ENCODE data around the gene MTHFD1L. TPM values are rescaled to one million over a fixed set of nuclear protein-coding genes. Genes with fewer than 3 reads are reported as not detected.

Gene MTHFD1L
- total RNA-seq, 5 donors from 2014 or later (not counting 1 experiment from before 2014, with no cell fraction given): 9.3 to 34.2 (median 26.7) TPM

DNA sequence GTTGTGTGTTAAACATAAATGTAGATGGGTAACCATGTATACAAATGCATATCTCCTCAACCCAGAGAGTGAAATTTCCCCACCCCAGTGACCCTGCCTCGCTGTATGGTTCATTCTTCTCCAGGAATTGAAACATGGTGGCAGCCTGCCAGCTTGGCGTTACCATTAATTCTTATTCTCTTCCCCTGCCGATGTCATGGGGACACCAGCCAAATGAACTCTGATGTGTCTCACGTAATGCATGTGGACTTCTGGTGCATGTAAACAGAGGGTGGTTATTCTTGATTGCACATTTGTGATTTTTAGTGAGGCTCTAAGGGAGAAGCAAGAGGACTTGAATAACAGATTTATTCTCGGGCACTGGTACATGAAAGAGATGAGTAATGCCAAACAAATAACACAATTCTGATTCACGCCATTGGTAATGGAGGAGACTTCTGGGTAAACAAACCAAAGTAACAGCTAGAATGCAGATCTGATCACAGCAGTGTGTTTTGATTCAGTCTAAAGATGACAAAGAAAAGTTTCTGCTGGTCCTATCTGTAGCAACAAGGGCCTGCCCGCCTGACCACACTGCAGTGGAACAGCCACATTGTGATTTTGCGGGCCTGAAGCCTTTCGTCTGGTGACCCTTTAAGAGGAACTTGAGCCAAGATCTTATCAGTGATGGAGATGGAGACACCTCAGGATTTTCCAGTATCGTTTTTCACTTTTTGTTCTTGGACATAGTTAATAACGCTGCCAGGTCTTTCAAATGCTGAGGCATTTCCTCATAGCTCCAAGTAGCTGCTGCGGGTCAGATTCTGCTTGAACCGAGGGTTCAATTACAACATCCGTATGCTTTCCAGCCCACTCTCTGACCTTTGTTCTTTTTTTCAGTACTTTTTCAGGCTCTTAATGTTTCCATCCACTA is 202.4 kb downstream of the MTHFD1L start:
- Mint-ChIP-seq H3K9me3 (no peaks in the 10 kb centered on the region), H3K4me3 (no peak overlapping the region), H3K27ac (no peak overlapping the region), H3K27me3 (no peaks in the 10 kb centered on the region), H3K4me1 (no peaks in the 10 kb centered on the region), H3K36me3 (peaks cover 32% of the 10 kb centered on the region)
- ChIA-PET POLR2A (no interaction called here), CTCF (no interaction called here)
- Histone ChIP-seq H3K27ac (ENCODE audit: low read length) (no peak overlapping the region), H3K36me3 (ENCODE audit: control insufficient read depth in 2 of 2, extremely low read depth in 1 of 2, insufficient read depth in 1 of 2, low read length in 1 of 2) (no peaks in the 10 kb centered on the region), H3K4me1 (ENCODE audit: control insufficient read depth in 1 of 2, extremely low read depth in 1 of 2, insufficient read depth in 2 of 2, low read length in 2 of 2) (no peaks in the 10 kb centered on the region), H3K27me3 (replicated peaks in 1 of 2; ENCODE audit: control insufficient read depth in 2 of 2, extremely low read depth in 1 of 2, insufficient read depth in 2 of 2, low read length in 1 of 2) (no peaks in the 10 kb centered on the region), H3K9me3 (no peaks in the 10 kb centered on the region), H3K4me3 (ENCODE audit: control insufficient read depth in 1 of 2, extremely low read depth in 1 of 2, low read length in 1 of 2) (no peak overlapping the region)
- ATAC-seq (replicated peaks in 1 of 4): no peak
- WGBS (ENCODE audit: insufficient coverage): 95% methylated on average over 8 of the region's 14 CpGs
- no peak for DNase-seq

DNA sequence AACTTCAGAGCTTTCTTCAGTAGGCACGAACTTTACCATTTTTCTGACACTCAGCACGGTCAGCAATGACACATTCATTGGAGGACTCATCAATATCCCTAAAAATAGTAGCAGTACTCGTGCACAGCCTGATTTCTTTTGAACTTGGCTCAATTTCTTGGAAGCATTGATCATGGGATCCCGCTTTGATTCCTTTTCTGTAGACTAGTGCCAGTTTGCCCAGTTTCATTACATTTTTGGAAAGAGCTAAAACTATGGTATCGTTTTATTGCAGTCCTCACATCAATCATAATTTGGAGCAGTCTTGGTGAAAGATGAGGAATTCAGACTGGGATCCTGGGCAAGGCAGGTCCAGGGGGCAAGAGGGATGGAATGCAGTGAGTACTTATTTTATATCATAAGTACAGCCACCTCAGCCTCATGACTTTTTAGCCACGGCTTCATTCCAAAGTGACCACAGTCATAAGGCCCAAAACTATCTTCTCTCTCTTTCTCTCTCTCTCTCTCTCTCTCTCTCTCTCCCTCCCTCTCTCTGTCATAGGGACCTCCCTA is 203.3 kb downstream of the MTHFD1L start:
- no peak overlapping the region for H3K27ac Mint-ChIP-seq
- H3K36me3 Mint-ChIP-seq: peaks cover 31% of the 10 kb centered on the region
- CTCF ChIA-PET: no interaction called here
- H3K27me3 Mint-ChIP-seq: no peaks in the 10 kb centered on the region
- H3K9me3 Mint-ChIP-seq: peaks cover 0 to 3% (median 0%) of the 10 kb centered on the region in 3 donors
- H3K4me3 ChIP-seq (ENCODE audit: control insufficient read depth in 1 of 2, extremely low read depth in 1 of 2, low read length in 1 of 2): no peak overlapping the region
- no peak overlapping the region for H3K27ac ChIP-seq (ENCODE audit: low read length)
- H3K9me3 ChIP-seq: no peaks in the 10 kb centered on the region
- ATAC-seq (replicated peaks in 1 of 4) (no peak), DNase-seq (no peak)
- POLR2A ChIA-PET: no interaction called here
- no peaks in the 10 kb centered on the region for H3K4me1 Mint-ChIP-seq
- no peaks in the 10 kb centered on the region for H3K4me1 ChIP-seq (ENCODE audit: control insufficient read depth in 1 of 2, extremely low read depth in 1 of 2, insufficient read depth in 2 of 2, low read length in 2 of 2)
- H3K36me3 ChIP-seq (ENCODE audit: control insufficient read depth in 2 of 2, extremely low read depth in 1 of 2, insufficient read depth in 1 of 2, low read length in 1 of 2): no peaks in the 10 kb centered on the region
- no peak overlapping the region for H3K4me3 Mint-ChIP-seq
- no peaks in the 10 kb centered on the region for H3K27me3 ChIP-seq (replicated peaks in 1 of 2; ENCODE audit: control insufficient read depth in 2 of 2, extremely low read depth in 1 of 2, insufficient read depth in 2 of 2, low read length in 1 of 2)
- WGBS (ENCODE audit: insufficient coverage): 70% methylated on average over 3 of the region's 6 CpGs

- 98% methylated on average over 5 of the region's 8 CpGs for WGBS (ENCODE audit: insufficient coverage)
- Mint-ChIP-seq H3K4me1 (no peaks in the 10 kb centered on the region), H3K9me3 (peaks cover 0 to 5% (median 0%) of the 10 kb centered on the region in 3 donors), H3K4me3 (no peak overlapping the region), H3K27ac (no peak overlapping the region), H3K36me3 (peaks cover 31% of the 10 kb centered on the region), H3K27me3 (no peaks in the 10 kb centered on the region)
- ChIA-PET POLR2A (no interaction called here), CTCF (interaction anchor here in 1 of 2 donors (0.6 kb wide), 1 partner anchor 1962 kb away, joined by 4 read pairs; no protein-coding TSS in a partner anchor)
- H3K4me1 ChIP-seq (ENCODE audit: control insufficient read depth in 1 of 2, extremely low read depth in 1 of 2, insufficient read depth in 2 of 2, low read length in 2 of 2): no peaks in the 10 kb centered on the region
- H3K27me3 ChIP-seq (replicated peaks in 1 of 2; ENCODE audit: control insufficient read depth in 2 of 2, extremely low read depth in 1 of 2, insufficient read depth in 2 of 2, low read length in 1 of 2): no peaks in the 10 kb centered on the region
- no peaks in the 10 kb centered on the region for H3K9me3 ChIP-seq
- H3K27ac ChIP-seq (ENCODE audit: low read length): no peak overlapping the region
- ATAC-seq (replicated peaks in 1 of 4) (no peak), DNase-seq (no peak)
- no peak overlapping the region for H3K4me3 ChIP-seq (ENCODE audit: control insufficient read depth in 1 of 2, extremely low read depth in 1 of 2, low read length in 1 of 2)
- H3K36me3 ChIP-seq (ENCODE audit: control insufficient read depth in 2 of 2, extremely low read depth in 1 of 2, insufficient read depth in 1 of 2, low read length in 1 of 2): no peaks in the 10 kb centered on the region
These were observed 204.1 kb downstream of the MTHFD1L start for GRCh38 chr6:151069641-151070040.

DNA sequence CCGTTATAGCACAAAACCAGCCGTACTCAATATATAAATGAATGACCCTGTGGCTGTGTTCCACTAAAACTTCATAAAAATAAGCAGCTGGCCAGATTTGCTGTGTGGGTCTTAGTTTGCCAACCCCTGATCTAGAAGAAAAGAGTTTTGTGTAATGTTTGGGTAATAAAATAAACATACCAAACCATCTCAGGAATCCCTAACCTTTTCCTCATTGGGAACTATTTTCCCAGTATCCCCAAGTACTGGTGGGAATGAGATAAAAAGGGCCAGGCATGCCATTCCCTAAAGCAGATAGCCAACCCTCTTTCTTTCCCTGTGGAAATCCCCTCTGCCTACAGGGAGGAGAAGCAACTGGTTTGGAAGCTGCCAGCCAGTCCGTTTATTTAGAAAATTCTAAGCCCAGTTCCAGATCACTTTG is 205.1 kb downstream of the MTHFD1L start:
- Mint-ChIP-seq H3K36me3 (peaks cover 29% of the 10 kb centered on the region), H3K4me3 (no peak overlapping the region), H3K27ac (no peak overlapping the region), H3K9me3 (peaks cover 0 to 5% (median 0%) of the 10 kb centered on the region in 3 donors), H3K4me1 (no peaks in the 10 kb centered on the region), H3K27me3 (no peaks in the 10 kb centered on the region)
- H3K9me3 ChIP-seq: no peaks in the 10 kb centered on the region
- H3K4me1 ChIP-seq (ENCODE audit: control insufficient read depth in 1 of 2, extremely low read depth in 1 of 2, insufficient read depth in 2 of 2, low read length in 2 of 2): no peaks in the 10 kb centered on the region
- no peak overlapping the region for H3K27ac ChIP-seq (ENCODE audit: low read length)
- no peaks in the 10 kb centered on the region for H3K27me3 ChIP-seq (replicated peaks in 1 of 2; ENCODE audit: control insufficient read depth in 2 of 2, extremely low read depth in 1 of 2, insufficient read depth in 2 of 2, low read length in 1 of 2)
- no peak overlapping the region for H3K4me3 ChIP-seq (ENCODE audit: control insufficient read depth in 1 of 2, extremely low read depth in 1 of 2, low read length in 1 of 2)
- no peak for ATAC-seq (replicated peaks in 1 of 4)
- CTCF ChIA-PET: no interaction called here
- DNase-seq: no peak
- POLR2A ChIA-PET: no interaction called here
- H3K36me3 ChIP-seq (ENCODE audit: control insufficient read depth in 2 of 2, extremely low read depth in 1 of 2, insufficient read depth in 1 of 2, low read length in 1 of 2): no peaks in the 10 kb centered on the region
- no CpG with 5 or more reads among the region's 3 CpGs for whole genome bisulfite sequencing (ENCODE audit: insufficient coverage)

DNA sequence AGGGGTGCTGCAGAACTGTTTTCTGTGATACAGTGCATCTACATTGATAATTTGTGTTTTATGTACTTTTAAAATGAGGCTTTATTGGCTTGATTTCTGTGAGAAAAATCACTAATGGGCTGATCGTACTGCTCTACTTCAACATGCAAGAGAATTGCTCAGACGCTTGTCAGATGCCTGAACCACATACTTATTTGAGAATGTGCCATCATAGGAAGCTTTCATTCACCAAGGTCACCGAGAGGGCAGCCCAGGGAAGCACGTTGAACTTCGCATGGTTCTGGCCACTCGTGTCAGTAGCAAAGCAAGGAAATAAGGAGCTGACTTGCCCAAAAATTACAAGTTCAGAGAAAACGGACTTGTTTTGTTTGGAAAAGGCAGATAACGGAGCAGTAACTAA is 205.8 kb downstream of the MTHFD1L start:
- DNase-seq (no peak), ATAC-seq (replicated peaks in 1 of 4) (no peak)
- Histone ChIP-seq H3K27ac (ENCODE audit: low read length) (no peak overlapping the region), H3K4me3 (ENCODE audit: control insufficient read depth in 1 of 2, extremely low read depth in 1 of 2, low read length in 1 of 2) (no peak overlapping the region), H3K9me3 (no peaks in the 10 kb centered on the region), H3K27me3 (replicated peaks in 1 of 2; ENCODE audit: control insufficient read depth in 2 of 2, extremely low read depth in 1 of 2, insufficient read depth in 2 of 2, low read length in 1 of 2) (no peaks in the 10 kb centered on the region), H3K36me3 (ENCODE audit: control insufficient read depth in 2 of 2, extremely low read depth in 1 of 2, insufficient read depth in 1 of 2, low read length in 1 of 2) (no peaks in the 10 kb centered on the region), H3K4me1 (ENCODE audit: control insufficient read depth in 1 of 2, extremely low read depth in 1 of 2, insufficient read depth in 2 of 2, low read length in 2 of 2) (no peaks in the 10 kb centered on the region)
- ChIA-PET POLR2A (no interaction called here), CTCF (no interaction called here)
- Mint-ChIP-seq H3K4me3 (no peak overlapping the region), H3K9me3 (peaks cover 0 to 5% (median 0%) of the 10 kb centered on the region in 3 donors), H3K27me3 (no peaks in the 10 kb centered on the region), H3K4me1 (no peaks in the 10 kb centered on the region), H3K27ac (no peak overlapping the region), H3K36me3 (peaks cover 33% of the 10 kb centered on the region)
- WGBS (ENCODE audit: insufficient coverage): 89% methylated on average over 6 of the region's 8 CpGs

- Histone ChIP-seq H3K4me3 (ENCODE audit: control insufficient read depth in 1 of 2, extremely low read depth in 1 of 2, low read length in 1 of 2) (no peak overlapping the region), H3K36me3 (ENCODE audit: control insufficient read depth in 2 of 2, extremely low read depth in 1 of 2, insufficient read depth in 1 of 2, low read length in 1 of 2) (no peaks in the 10 kb centered on the region), H3K9me3 (no peaks in the 10 kb centered on the region), H3K4me1 (ENCODE audit: control insufficient read depth in 1 of 2, extremely low read depth in 1 of 2, insufficient read depth in 2 of 2, low read length in 2 of 2) (no peaks in the 10 kb centered on the region), H3K27ac (ENCODE audit: low read length) (no peak overlapping the region), H3K27me3 (replicated peaks in 1 of 2; ENCODE audit: control insufficient read depth in 2 of 2, extremely low read depth in 1 of 2, insufficient read depth in 2 of 2, low read length in 1 of 2) (no peaks in the 10 kb centered on the region)
- whole genome bisulfite sequencing (ENCODE audit: insufficient coverage): 100% methylated on average over 2 of the region's 4 CpGs
- H3K36me3 Mint-ChIP-seq: peaks cover 33% of the 10 kb centered on the region
- no peak for DNase-seq
- no peaks in the 10 kb centered on the region for H3K4me1 Mint-ChIP-seq
- no peak for ATAC-seq (replicated peaks in 1 of 4)
- CTCF ChIA-PET: no interaction called here
- no peak overlapping the region for H3K4me3 Mint-ChIP-seq
- peaks cover 0 to 8% (median 0%) of the 10 kb centered on the region in 3 donors for H3K9me3 Mint-ChIP-seq
- H3K27ac Mint-ChIP-seq: no peak overlapping the region
- POLR2A ChIA-PET: no interaction called here
- no peaks in the 10 kb centered on the region for H3K27me3 Mint-ChIP-seq
These were observed 207.6 kb downstream of the MTHFD1L start for GRCh38 chr6:151073146-151073545.
